ENCODE data around the gene TRUB2.

The TRUB2 gene, protein sequence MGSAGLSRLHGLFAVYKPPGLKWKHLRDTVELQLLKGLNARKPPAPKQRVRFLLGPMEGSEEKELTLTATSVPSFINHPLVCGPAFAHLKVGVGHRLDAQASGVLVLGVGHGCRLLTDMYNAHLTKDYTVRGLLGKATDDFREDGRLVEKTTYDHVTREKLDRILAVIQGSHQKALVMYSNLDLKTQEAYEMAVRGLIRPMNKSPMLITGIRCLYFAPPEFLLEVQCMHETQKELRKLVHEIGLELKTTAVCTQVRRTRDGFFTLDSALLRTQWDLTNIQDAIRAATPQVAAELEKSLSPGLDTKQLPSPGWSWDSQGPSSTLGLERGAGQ

DNA sequence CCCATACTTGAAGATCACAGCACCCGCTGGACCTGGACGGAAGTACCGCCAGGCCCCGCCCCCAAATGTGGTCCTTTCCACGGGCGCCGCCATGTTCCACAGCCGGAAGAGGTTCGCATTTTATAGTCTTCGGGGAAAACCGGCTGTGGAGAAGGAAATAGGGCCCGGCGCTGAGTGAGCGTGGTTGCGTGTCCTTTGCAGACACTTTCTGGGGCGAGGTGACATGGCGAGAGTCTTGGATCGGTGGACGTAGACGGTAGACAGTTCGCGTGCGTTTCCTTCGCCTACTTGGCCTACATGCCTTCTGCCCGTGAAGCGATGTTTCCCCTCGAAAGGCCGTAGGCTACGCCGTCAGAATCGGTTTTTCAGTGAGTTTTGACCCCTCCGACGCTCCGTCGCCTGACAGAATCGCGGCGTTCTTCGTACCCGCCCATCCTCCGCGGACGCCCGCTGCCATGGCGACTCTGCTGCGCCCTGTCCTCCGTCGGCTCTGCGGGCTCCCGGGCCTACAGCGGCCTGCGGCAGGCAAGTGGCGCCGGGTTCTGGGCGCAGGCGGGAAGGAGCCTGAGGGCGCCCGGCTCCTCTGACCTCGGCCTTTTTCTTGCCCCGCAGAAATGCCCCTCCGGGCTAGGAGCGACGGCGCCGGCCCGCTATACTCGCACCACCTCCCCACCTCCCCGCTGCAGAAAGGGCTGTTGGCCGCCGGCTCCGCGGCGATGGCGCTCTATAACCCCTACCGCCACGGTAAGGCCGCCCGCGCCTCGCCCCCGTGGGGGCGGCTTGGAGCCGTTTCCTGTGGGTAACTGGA is at the start of gene TRUB2, which contains the start of gene COQ4:
Gene TRUB2, minus strand, starts transcription at position 44 of the 808 bp plus-strand sequence. Its CDS starts 39 bp downstream, at position 5.
Gene COQ4, plus strand, starts transcription at position 436 of the 808 bp plus-strand sequence. Its CDS starts 20 bp downstream, at position 456.
- FAIRE-seq: no peak

DNA sequence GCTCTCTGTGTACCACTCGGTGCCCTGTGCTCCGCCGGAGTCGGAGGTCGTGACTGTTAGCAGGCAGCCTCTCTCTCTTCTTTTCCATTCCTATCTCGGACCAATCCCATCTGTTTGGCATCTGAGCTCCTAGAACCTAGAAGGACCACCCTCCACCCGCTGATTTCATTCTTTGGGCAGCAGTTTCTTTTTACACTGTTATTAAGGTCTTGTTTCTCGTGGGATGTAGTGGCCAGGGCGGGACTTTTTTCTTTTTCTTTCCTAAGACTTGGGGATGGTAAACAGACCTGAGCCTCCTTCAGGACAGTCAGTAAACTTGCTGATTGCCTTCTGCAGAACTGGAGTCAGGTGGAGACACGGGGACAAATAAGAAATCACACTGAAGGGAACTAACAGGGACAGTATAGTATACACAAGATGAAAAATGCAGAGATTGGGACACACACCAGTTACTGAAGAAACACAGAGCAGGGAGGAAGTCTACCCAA is 49.4 kb upstream of the TRUB2 start:
- no peak for FAIRE-seq

DNA sequence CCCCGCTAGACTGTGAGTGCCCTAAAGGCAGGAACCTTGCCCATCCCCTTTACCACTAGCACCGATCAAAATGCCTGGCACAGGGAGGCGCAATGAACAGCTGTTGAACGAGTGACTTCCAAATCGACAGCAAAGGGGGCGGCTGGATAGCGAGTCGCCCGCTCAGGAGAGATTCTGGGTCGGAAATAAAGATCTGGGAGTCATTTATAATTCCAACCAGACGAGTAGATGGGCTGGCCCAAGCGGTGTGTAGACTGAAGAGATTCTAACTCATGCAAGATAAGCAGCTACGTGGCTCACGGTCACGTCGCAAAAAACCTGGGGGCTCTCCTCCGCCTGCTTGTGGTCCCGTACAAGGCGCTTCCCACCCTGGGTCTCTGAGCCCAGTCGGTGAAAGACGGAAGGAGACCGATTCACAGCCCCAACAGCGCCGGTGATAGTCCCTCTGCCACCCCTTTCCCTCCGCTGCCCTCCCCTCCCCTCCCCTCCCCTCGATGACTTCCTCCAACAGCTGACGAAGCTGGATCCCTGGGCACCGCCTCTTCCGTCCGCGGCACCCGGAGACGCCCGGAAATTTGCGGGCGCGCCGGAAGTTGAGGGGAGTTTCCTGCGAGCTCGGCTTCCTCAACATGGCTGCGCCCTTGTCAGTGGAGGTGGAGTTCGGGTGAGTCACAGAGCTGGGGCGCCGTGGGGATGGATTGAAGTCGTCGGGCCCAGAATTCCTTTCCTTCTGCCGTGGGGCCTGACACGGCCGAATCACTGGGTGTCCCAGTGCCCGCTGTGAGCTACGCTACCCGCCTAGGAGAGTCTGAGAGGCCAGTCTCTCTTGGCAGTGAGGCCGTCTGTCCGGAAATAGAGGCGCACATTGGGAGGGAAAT is 48.7 kb upstream of the TRUB2 start, which contains the start of gene URM1:
Gene URM1, plus strand, starts transcription at position 623 of the 878 bp plus-strand sequence. Its CDS starts 7 bp downstream, at position 630.
- FAIRE-seq: peak; percentile 53

DNA sequence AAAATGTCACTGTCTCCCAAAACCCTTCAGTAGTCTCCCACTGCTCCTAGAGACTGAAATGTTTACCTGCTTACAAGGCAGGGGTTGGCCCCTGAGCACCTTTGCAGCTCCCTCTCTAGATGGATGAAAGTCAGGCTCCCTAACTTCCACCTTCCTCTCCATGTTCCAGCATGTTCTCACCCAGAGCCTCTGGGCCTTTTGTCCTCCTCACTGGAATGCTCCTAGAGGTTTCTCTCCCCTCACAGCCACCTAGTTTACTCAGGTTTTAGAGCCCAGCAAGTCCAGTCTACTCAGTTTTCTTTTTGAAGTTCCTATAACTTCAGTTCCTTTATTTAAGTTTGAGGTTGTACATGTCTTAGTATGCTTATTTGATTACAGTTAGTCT is 48.1 kb upstream of the TRUB2 start:
- FAIRE-seq: no peak

DNA sequence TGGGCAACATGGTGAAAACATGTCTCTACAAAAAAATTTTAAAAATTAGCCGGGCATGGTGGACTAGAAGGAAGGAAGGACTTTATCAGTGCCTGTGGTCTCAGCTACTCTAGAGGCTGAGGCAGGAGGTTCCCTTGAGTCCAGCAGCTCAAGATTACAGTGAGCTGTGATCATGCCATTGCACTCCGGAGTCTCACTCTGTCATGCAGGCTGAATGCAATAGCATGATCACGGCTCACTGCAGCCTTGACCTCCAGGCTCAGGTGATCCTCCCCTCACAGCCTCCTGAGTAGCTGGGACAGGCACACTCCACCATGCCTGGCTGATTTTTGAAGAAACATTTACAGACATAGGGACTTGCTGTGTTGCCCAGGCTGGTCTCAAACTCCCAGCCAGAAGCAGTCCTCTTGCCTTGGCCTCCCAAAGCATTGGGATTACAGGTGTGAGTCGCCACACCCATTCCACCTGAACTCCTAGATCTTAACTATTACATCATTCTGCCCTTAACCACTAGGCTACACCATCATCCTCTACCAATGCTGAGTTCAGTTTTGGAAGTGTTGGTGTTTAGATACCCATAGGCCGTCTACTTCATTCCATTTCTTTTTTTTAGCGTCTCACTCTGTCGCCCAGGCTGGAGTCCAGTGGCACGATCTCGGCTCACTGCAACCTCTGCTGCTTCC is 46.9 kb upstream of the TRUB2 start:
- no peak for FAIRE-seq

DNA sequence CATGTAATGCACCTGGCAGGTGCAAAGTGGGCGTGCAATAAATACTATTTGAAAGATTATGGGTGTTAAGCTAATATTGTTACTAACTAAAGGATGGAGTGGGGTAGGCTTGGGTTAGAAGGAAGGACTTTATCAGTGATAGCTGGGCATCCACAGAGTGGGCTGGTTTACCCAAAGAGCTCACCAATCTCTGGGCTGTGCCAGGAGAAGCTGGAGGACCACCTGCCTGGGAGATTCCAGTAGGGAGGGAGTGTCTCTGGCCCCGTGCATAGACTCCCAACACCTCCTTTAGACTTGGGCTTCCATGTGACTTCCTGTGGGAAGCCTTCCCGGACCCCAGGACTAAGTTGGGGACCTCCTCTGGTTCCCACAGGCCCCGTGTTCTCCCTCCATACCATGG is 43.3 kb upstream of the TRUB2 start:
- FAIRE-seq: no peak

DNA sequence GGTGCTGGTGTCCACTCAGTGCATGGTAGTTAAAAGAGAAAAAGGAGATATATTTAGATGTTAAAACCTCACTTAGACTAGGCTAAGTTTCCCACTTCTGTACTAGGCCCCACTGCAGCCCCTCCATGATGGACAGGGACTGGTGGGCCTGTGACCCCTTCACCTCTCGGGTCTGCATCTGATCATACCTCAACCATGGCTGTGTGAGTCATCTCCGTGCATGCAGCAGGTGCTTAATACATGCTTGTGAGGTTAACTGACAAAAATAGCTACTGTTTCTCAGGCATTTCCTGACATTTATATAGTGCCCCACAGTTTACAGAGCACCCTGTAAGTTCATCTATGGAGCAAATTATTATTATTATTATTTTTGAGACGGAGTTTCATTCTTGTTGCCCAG is 40.5 kb upstream of the TRUB2 start:
- no peak for FAIRE-seq

DNA sequence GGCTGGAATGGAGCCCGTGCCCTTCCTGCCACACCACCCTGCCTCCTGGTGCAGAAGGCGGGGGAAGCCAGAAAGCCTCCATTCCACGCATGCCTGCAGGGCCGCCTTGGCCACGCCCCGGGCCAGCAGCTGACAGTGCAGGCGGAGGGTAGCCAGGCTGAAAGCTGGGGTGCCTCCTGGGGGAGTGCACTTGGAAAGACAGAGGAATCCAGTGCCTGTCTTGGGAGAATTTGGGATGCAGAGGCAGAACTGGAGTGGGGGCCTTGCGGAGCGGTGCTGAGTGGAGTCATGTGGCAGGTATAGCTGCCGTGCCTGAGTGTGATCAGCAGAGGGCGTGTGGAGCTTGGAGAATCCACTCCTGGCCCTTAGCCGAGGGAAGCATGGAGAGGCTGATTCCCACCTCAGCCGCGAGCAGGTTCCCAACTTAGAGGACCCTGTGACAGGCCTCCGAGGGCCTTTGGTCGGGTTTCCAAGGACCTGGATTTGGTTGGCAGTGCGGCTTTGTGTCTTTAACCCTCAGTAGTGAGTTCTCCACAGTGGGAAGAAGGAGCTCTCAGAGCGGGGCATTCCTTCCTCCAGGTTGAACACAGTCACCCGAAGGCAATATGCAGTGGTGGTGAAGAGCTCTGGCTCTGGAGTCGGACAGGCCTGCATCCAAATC is 39.9 kb upstream of the TRUB2 start:
- FAIRE-seq: no peak

DNA sequence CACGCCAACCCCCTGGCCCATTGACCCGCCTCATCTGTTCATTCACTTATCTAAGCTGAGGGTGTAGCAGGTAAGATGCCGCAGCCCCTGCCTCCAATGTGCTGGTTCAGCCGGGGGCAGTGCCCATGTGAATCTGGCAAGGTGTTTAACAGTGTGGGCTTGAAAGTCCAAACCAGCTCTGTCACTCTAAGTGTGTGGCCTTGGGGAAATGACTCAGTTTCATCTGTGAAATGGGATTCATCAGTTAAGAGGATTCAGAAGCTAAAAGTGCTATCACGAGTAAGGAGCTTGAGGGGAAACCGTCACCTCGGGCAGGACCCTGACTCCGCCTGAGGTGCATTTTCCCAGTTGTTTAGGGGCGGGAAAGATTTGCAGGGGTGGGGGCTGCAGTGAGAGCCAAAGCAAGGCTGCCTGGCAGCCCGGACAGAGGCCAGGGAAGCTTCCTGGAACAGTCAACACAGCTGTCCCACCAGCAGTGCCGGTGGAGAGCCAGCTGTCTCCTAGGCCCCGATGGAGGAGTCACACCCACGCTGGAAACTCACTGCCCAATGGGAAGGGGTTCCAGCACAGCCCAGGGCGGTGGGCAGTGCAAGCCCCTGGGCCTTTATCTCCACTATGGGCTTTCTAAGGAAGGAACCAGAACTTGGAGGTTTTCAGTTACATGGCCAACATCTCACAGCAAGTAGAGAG is 39.2 kb upstream of the TRUB2 start:
- FAIRE-seq: no peak

DNA sequence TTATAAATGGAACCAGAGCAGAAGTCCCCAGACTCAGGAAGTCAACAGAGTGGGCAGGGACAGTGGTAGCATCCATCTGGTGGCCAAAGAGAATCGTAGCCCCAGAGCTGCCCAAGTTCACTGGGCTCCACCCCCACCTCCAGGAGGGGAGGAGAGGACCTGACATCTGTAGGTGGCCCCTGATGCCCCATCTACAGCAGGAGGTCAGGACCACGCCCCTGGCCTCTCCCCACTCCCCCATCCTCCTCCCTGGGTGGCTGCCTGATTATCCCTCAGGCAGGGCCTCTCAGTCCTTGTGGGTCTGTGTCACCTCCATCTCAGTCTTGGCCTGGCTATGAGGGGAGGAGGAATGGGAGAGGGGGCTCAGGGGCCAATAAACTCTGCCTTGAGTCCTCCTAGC is 38.6 kb upstream of the TRUB2 start:
- no peak for FAIRE-seq

DNA sequence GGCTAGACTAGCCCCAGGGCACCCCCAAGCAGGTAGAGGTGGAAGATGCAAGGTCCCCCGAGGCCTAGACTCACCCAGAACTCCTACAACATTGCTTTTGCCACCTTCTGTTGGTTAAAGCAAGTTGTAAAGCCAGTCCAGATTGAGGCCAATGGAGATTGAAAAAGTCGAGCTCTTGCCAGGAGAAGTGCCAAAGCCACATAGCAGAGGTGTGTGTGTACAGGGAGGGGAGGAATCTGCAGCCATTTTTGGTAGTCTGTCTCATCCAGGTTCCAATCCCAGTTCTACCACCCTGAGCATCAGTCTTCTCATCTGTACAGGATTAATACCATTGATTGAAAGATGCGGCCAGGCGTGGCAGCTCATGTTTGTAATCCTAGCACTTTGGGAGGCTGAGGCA is 36.6 kb upstream of the TRUB2 start:
- no peak for FAIRE-seq

DNA sequence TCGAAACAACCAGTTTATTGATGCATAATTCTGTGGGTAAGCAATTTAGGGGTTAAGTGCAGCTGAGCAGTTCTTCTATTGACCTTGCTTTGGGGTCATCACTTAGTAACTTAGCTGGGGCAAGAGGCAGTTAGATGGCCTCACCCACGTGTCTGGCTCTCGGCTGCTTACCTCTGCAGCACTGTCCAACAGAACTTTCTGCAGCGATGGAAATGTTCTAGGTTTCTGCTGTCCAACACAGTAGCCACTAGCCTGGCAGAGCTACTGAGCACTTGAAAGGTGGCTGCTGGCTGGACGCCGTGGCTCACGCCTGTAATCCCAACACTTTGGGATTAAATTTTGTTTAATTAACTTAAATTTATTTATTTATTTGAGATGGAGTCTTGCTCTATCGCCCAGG is 35.8 kb upstream of the TRUB2 start:
- FAIRE-seq: no peak

DNA sequence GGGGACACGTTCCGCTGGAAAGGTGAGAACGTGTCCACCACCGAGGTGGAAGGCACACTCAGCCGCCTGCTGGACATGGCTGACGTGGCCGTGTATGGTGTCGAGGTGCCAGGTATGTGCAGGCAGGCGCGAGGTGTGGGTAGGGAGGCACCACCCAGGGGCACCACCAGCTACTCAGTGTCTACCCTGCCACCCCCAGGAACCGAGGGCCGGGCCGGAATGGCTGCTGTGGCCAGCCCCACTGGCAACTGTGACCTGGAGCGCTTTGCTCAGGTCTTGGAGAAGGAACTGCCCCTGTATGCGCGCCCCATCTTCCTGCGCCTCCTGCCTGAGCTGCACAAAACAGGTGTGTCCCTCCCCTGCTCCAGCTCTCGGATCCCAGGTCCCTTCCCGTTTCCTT is 33.2 kb upstream of the TRUB2 start:
- no peak for FAIRE-seq

DNA sequence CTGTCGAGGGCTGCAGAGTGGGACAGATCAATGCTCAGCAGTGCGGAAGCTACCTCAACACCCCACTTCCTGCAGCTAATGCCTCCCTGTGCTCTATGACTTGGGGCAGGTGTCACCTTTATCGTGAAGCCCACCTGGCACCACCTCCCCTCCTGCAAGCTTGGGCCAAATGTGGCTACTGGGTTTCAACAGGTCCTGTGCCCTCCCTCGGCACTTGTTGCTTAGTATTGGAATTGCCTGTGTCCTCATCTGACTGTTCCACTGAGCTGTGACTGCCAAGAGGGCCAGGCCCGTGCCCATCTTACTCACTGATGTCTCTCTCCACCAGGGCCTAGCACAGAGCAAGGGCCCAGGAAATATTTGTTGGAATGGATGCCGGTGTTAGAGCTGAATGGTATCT is 27.5 kb upstream of the TRUB2 start:
- FAIRE-seq: no peak

DNA sequence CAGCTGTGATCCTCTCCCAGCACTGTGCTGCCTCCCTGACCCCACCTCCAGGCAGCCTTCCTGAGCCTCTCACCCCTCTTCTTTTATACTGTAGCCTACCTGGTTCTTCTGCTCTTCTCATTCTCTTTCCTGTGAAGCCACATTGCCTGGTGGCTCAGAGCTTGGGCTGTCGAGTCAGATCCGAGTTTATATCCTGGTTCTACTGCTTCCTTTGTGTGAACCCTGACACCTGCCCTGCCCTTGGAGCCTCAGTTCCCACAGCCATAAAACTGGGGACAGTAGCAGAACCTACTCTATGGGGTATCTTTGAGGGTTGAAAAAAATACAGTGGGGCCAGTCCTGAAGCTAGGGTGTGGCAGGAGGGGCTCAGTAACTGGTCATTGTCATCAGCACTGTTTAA is 26.9 kb upstream of the TRUB2 start:
- no peak for FAIRE-seq

DNA sequence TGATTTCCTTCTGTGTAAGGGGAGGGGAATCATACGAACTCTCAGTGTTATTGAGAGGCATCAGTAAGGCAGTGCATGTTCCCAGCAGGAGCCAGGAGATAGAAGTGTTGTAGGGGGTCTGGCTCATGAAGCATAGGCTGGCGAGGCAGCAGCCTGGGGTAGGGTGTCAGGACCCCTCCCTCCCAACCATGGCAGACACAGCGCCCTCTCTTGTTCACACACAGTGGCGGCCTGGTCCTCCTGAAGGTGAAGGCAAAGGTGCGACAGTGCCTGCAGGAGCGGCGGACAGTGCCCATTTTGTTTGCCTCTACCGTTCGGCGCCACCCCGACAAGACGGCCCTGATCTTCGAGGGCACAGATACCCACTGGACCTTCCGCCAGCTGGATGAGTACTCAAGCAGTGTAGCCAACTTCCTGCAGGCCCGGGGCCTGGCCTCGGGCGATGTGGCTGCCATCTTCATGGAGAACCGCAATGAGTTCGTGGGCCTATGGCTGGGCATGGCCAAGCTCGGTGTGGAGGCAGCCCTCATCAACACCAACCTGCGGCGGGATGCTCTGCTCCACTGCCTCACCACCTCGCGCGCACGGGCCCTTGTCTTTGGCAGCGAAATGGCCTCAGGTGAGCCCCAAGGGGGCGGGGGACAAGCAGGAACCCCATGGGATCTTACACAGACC is 22.8 kb upstream of the TRUB2 start:
- no peak for FAIRE-seq

DNA sequence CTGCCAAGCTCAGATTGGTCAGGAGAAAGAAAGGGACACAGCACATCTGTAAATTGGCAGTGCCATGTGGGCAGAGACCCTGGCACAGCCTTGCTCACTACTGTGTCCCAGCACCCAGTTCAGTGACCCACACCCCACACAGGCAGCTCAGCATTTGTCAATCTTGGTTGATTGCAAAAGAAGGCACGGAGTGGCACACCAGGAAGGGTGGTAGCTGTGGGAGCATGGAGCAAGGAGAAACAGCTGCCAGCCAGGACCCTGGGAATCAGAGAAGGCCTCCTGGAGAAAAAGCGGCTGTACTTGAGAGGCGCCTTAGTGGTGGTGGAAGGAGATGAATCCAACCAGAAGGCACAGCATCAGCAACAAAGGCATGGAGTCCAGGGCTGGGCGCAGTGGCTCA is 21.6 kb upstream of the TRUB2 start:
- no peak for FAIRE-seq

DNA sequence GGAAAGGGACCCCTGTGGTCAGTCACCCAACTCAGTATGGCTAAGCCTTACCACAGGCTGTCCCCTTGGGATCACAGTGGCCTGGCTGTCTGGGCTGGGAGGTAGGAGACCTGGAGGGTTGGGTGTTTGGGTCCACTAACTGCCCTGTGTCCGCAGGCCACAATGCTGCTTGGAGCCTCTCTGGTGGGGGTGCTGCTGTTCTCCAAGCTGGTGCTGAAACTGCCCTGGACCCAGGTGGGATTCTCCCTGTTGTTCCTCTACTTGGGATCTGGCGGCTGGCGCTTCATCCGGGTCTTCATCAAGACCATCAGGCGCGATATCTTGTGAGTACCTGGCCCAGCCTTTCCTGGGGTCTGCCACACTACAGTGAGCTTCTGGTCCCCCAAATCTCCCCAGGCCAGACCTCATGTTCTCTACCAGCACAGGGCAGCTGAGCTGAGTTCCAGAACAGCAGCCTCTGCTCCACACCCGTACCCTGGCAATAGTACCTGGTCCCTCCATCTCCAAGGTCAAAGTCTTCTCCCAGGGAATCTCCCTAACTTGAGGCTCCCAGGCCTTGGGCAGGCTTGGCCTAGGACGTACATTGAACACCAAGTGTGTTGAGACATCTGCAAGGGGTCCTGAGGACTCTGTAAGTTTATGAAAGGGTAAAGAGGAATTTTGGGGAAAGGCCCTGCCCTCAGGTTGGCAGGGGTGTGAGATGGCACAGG is 20.9 kb upstream of the TRUB2 start:
- no peak for FAIRE-seq

DNA sequence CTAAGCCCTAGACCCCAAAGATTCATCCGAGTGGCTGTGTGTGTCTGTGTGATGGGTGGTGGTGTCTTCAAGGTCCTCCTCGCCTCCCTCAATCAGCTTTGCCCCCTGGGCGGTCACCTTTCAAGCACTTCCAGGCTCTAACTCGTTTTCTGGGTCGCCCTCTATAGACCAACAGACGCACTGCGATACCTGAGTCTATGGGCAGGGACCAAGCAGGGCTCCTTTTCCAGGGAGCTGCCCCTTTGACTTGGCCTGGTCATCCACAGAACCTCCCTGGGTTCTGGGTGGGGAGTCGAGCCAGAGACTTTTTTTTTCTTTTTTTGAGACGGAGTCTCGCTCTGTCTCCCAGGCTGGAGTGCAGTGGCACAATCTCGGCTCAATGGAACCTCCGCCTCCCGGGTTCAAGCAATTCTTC is 19.2 kb upstream of the TRUB2 start:
- no peak for FAIRE-seq

Data from endometrium (tissue), 2 donors.